ENCODE measurements around the gene INPP5E.

The INPP5E gene

DNA sequence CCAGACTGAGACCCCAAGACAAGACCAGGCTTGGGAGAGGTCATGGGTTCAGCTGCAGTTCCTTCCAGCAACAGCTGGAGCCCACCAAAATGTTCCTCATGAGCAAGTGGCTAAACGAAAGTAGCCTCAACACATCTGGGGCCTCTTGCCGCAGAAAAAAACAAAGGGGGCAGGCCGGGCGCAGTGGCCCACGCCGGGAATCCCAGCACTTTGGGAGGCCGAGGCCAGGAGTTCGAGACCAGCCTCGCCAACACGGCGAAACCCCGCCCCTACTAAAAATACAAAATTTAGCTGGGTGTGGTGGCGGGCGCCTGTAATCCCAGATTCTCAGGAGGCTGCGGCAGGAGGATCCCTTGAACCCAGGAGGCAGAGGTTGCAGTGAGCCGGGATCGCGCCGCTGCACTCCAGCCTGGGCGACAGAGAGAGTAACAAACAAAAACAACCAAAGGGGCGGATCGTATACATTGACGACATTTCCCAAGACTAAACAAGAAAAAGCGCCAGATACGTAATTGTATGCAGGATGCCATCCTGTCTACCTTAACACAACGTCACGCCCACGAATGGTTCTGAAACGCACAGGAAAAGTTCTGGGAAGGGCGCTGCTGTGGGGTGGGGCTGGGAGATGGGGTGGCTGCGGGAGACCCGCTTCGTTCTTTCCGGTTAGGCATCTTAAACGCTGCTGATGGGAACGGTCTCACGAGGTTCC lies 1.7 kb downstream of the INPP5E start:
- no CpG with 5 or more reads among the region's 37 CpGs for WGBS, 2 donors (ENCODE audit: extremely low coverage in 2 of 2, insufficient read length in 2 of 2, insufficient replicate concordance in 1 of 2)
- H4K91ac ChIP-seq (ENCODE audit: low read depth, low read length, poor library complexity): no peak overlapping the region
- peaks cover 25 to 70% of the 10 kb centered on the region in 2 donors for H3K36me3 ChIP-seq (replicated peaks in 1 of 2; ENCODE audit: control insufficient read depth in 2 of 2, insufficient read depth in 2 of 2, low read length in 2 of 2)
- no peaks in the 10 kb centered on the region for H3K9me3 ChIP-seq (replicated peaks in 1 of 2; ENCODE audit: control insufficient read depth in 2 of 2, insufficient read depth in 1 of 2, low read depth in 1 of 2, low read length in 2 of 2)
- peak overlapping the region; percentile 56 for H2AK5ac ChIP-seq (ENCODE audit: low read depth, low read length)
- no peak overlapping the region for H4K8ac ChIP-seq (ENCODE audit: low read depth, low read length)
- peaks cover 8 to 17% of the 10 kb centered on the region in 2 donors for H3K4me1 ChIP-seq (ENCODE audit: control insufficient read depth in 2 of 2, insufficient read depth in 1 of 2, low read depth in 1 of 2, low read length in 2 of 2)
- no peak overlapping the region for H3K27ac ChIP-seq (replicated peaks; ENCODE audit: low read length)
- H2BK12ac ChIP-seq (ENCODE audit: low read length): no peak overlapping the region
- peak overlapping the region; percentile 73 for H3K23ac ChIP-seq (ENCODE audit: low read depth, low read length, poor library complexity)
- no peak overlapping the region for H2BK120ac ChIP-seq (ENCODE audit: low read depth, low read length)
- peaks cover 18% of the 10 kb centered on the region for H3K79me1 ChIP-seq (ENCODE audit: low read depth, low read length)
- no peak overlapping the region for H2BK15ac ChIP-seq (ENCODE audit: low read length)
- peak overlapping the region; percentile 95 for H3K4me2 ChIP-seq (ENCODE audit: insufficient read depth, low read length, poor library complexity, severe bottlenecking)
- peak overlapping the region; percentile 87 to 96 for H3K4me3 ChIP-seq (ENCODE audit: low read length in 2 of 2)
- no peaks in the 10 kb centered on the region for H3K27me3 ChIP-seq (ENCODE audit: control insufficient read depth in 3 of 3, insufficient read depth in 3 of 3, low read depth in 1 of 3, low read length in 3 of 3)
- H2BK5ac ChIP-seq (ENCODE audit: low read length): no peak overlapping the region
- no peak for DNase-seq (ENCODE audit: low spot score)
- H3K4ac ChIP-seq (ENCODE audit: low read length): no peak overlapping the region
- no peak overlapping the region for H3K18ac ChIP-seq (ENCODE audit: low read length)
- H3K14ac ChIP-seq (ENCODE audit: low read length): peak overlapping the region; percentile 38
- H3K9ac ChIP-seq (ENCODE audit: low read depth, low read length, poor library complexity): peak overlapping the region; percentile 92
- H2AFZ ChIP-seq (ENCODE audit: low read length): no peak overlapping the region

DNA sequence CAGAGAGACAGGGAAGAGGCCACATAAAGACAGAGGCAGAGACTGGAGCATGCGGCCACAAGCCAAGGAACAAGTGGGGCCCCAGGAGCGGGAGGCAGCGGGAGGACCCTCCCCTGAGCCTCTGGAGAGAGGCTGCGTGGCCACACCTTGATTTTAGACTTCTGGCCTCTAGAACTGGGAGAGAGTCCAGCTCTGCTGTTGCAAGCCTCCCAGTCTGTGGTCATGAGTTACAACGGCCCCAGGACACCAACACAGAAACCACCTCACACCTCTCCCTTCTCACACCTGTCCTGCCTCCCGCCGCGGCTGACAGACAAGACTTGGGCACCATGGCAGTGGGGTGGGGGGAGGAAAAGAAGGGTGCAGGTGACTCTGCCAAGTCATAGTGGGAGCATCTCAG lies 2.2 kb downstream of the INPP5E start:
- no peak overlapping the region for H2BK5ac ChIP-seq (ENCODE audit: low read length)
- H3K23ac ChIP-seq (ENCODE audit: low read depth, low read length, poor library complexity): peak overlapping the region; percentile 60
- no peak overlapping the region for H3K4ac ChIP-seq (ENCODE audit: low read length)
- H3K4me2 ChIP-seq (ENCODE audit: insufficient read depth, low read length, poor library complexity, severe bottlenecking): peak overlapping the region; percentile 18
- H2AK5ac ChIP-seq (ENCODE audit: low read depth, low read length): peak overlapping the region; percentile 56
- H3K9ac ChIP-seq (ENCODE audit: low read depth, low read length, poor library complexity): peak overlapping the region; percentile 72
- H3K36me3 ChIP-seq (replicated peaks in 1 of 2; ENCODE audit: control insufficient read depth in 2 of 2, insufficient read depth in 2 of 2, low read length in 2 of 2): peaks cover 19 to 70% of the 10 kb centered on the region in 2 donors
- H4K91ac ChIP-seq (ENCODE audit: low read depth, low read length, poor library complexity): no peak overlapping the region
- no CpG with 5 or more reads among the region's 8 CpGs for WGBS, 2 donors (ENCODE audit: extremely low coverage in 2 of 2, insufficient read length in 2 of 2, insufficient replicate concordance in 1 of 2)
- H3K9me3 ChIP-seq (replicated peaks in 1 of 2; ENCODE audit: control insufficient read depth in 2 of 2, insufficient read depth in 1 of 2, low read depth in 1 of 2, low read length in 2 of 2): no peaks in the 10 kb centered on the region
- no peak overlapping the region for H2BK15ac ChIP-seq (ENCODE audit: low read length)
- H2BK12ac ChIP-seq (ENCODE audit: low read length): no peak overlapping the region
- H2AFZ ChIP-seq (ENCODE audit: low read length): no peak overlapping the region
- DNase-seq (ENCODE audit: low spot score): no peak
- no peaks in the 10 kb centered on the region for H3K27me3 ChIP-seq (ENCODE audit: control insufficient read depth in 3 of 3, insufficient read depth in 3 of 3, low read depth in 1 of 3, low read length in 3 of 3)
- H3K14ac ChIP-seq (ENCODE audit: low read length): peak overlapping the region; percentile 38
- H4K8ac ChIP-seq (ENCODE audit: low read depth, low read length): no peak overlapping the region
- no peak overlapping the region for H3K27ac ChIP-seq (replicated peaks; ENCODE audit: low read length)
- H3K18ac ChIP-seq (ENCODE audit: low read length): no peak overlapping the region
- H2BK120ac ChIP-seq (ENCODE audit: low read depth, low read length): no peak overlapping the region
- peaks cover 18% of the 10 kb centered on the region for H3K79me1 ChIP-seq (ENCODE audit: low read depth, low read length)
- peaks cover 8 to 17% of the 10 kb centered on the region in 2 donors for H3K4me1 ChIP-seq (ENCODE audit: control insufficient read depth in 2 of 2, insufficient read depth in 1 of 2, low read depth in 1 of 2, low read length in 2 of 2)
- peak overlapping the region in 1 of 2 donors; percentile 87 for H3K4me3 ChIP-seq (ENCODE audit: low read length in 2 of 2)

DNA sequence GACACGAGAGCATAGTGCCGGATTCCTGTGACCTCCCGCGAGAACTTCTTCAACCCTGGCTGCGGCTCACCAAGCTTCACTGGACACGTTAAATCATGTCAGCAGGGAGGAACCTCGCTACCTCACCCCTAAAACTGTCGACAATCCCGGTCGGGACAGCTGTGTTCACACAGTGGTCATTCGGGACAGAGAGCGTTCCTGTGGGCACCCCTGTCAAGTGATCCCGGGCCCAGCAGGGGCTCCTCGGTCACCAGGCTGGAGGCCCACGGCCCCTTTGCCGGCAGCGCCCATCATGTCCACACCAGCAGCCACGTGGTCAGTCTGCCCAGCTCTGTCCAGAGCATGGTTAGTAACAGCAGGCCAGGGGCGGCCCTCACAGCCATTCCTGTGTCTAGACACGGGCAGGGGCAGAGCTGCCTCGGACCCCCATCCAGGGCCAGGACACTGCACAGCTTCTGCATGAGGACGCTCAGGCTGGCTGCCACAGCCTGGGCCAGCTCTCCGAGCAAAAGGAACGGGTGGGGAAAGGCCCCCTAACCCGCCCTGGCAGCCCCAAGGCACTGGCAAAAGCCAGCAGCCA lies 3.5 kb downstream of the INPP5E start:
- Histone ChIP-seq H3K4me3 (ENCODE audit: low read length in 2 of 2) (no peak overlapping the region), H2AK5ac (ENCODE audit: low read depth, low read length) (no peak overlapping the region)

DNA sequence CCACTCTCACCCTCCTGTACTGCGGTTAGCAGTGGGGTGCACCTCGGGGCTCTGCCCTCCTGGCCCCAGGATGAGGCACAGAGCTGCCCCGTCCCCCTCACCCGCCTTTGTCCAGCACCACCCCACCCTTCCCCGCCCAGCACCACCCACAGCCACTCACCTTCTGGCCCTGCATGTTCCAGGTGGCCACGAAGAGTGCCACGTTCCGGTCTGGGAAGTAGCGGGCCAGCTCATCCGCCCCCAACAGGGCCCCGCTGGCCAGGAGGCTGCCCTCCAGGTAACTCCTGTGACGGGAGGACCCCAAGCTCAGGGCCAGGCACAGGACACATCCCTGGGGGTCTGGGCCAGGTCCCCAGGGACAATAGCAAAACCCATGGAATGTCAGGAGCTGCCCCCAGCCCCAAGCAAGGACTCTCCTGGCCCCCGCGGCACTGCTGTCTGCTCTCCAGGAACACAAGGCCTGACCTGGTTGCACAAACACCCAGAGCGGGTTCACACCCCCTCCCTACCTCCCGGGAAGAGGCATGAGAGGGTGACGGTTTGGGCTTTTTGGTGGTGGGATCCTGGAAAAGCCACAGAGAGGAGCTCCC lies 5.0 kb downstream of the INPP5E start:
- no peak overlapping the region for H4K8ac ChIP-seq (ENCODE audit: low read depth, low read length)
- no CpG with 5 or more reads among the region's 17 CpGs for WGBS, 2 donors (ENCODE audit: extremely low coverage in 2 of 2, insufficient read length in 2 of 2, insufficient replicate concordance in 1 of 2)
- DNase-seq (ENCODE audit: low spot score): no peak
- no peak overlapping the region for H2BK12ac ChIP-seq (ENCODE audit: low read length)
- peaks cover 18% of the 10 kb centered on the region for H3K79me1 ChIP-seq (ENCODE audit: low read depth, low read length)
- no peak overlapping the region for H2BK120ac ChIP-seq (ENCODE audit: low read depth, low read length)
- H3K27ac ChIP-seq (replicated peaks; ENCODE audit: low read length): no peak overlapping the region
- no peak overlapping the region for H4K91ac ChIP-seq (ENCODE audit: low read depth, low read length, poor library complexity)
- peaks cover 8 to 64% of the 10 kb centered on the region in 2 donors for H3K36me3 ChIP-seq (replicated peaks in 1 of 2; ENCODE audit: control insufficient read depth in 2 of 2, insufficient read depth in 2 of 2, low read length in 2 of 2)
- H3K14ac ChIP-seq (ENCODE audit: low read length): no peak overlapping the region
- no peak overlapping the region for H3K23ac ChIP-seq (ENCODE audit: low read depth, low read length, poor library complexity)
- no peak overlapping the region for H3K18ac ChIP-seq (ENCODE audit: low read length)
- H3K27me3 ChIP-seq (ENCODE audit: control insufficient read depth in 3 of 3, insufficient read depth in 3 of 3, low read depth in 1 of 3, low read length in 3 of 3): no peaks in the 10 kb centered on the region
- no peak overlapping the region for H2BK5ac ChIP-seq (ENCODE audit: low read length)
- no peak overlapping the region for H3K4me2 ChIP-seq (ENCODE audit: insufficient read depth, low read length, poor library complexity, severe bottlenecking)
- H3K4me1 ChIP-seq (ENCODE audit: control insufficient read depth in 2 of 2, insufficient read depth in 1 of 2, low read depth in 1 of 2, low read length in 2 of 2): peaks cover 7 to 12% of the 10 kb centered on the region in 2 donors
- H2AFZ ChIP-seq (ENCODE audit: low read length): no peak overlapping the region
- H3K4me3 ChIP-seq (ENCODE audit: low read length in 2 of 2): no peak overlapping the region
- H3K9ac ChIP-seq (ENCODE audit: low read depth, low read length, poor library complexity): no peak overlapping the region
- no peak overlapping the region for H3K4ac ChIP-seq (ENCODE audit: low read length)
- H2AK5ac ChIP-seq (ENCODE audit: low read depth, low read length): no peak overlapping the region
- H3K9me3 ChIP-seq (replicated peaks in 1 of 2; ENCODE audit: control insufficient read depth in 2 of 2, insufficient read depth in 1 of 2, low read depth in 1 of 2, low read length in 2 of 2): no peaks in the 10 kb centered on the region
- no peak overlapping the region for H2BK15ac ChIP-seq (ENCODE audit: low read length)

More for the DNA sequence above, 3.5 kb downstream of the INPP5E start:
- Histone ChIP-seq H3K27me3 (ENCODE audit: control insufficient read depth in 3 of 3, insufficient read depth in 3 of 3, low read depth in 1 of 3, low read length in 3 of 3) (no peaks in the 10 kb centered on the region), H2BK5ac (ENCODE audit: low read length) (no peak overlapping the region), H3K79me1 (ENCODE audit: low read depth, low read length) (peaks cover 18% of the 10 kb centered on the region), H3K4me1 (ENCODE audit: control insufficient read depth in 2 of 2, insufficient read depth in 1 of 2, low read depth in 1 of 2, low read length in 2 of 2) (peaks cover 8 to 17% of the 10 kb centered on the region in 2 donors), H4K8ac (ENCODE audit: low read depth, low read length) (no peak overlapping the region), H3K9ac (ENCODE audit: low read depth, low read length, poor library complexity) (peak overlapping the region; percentile 70), H3K4me2 (ENCODE audit: insufficient read depth, low read length, poor library complexity, severe bottlenecking) (no peak overlapping the region), H3K14ac (ENCODE audit: low read length) (no peak overlapping the region), H2BK120ac (ENCODE audit: low read depth, low read length) (no peak overlapping the region), H3K18ac (ENCODE audit: low read length) (no peak overlapping the region), H3K9me3 (replicated peaks in 1 of 2; ENCODE audit: control insufficient read depth in 2 of 2, insufficient read depth in 1 of 2, low read depth in 1 of 2, low read length in 2 of 2) (no peaks in the 10 kb centered on the region), H2AFZ (ENCODE audit: low read length) (no peak overlapping the region), H3K23ac (ENCODE audit: low read depth, low read length, poor library complexity) (no peak overlapping the region), H4K91ac (ENCODE audit: low read depth, low read length, poor library complexity) (no peak overlapping the region), H2BK15ac (ENCODE audit: low read length) (no peak overlapping the region), H3K4ac (ENCODE audit: low read length) (no peak overlapping the region), H3K36me3 (replicated peaks in 1 of 2; ENCODE audit: control insufficient read depth in 2 of 2, insufficient read depth in 2 of 2, low read length in 2 of 2) (peaks cover 12 to 65% of the 10 kb centered on the region in 2 donors), H2BK12ac (ENCODE audit: low read length) (no peak overlapping the region), H3K27ac (replicated peaks; ENCODE audit: low read length) (no peak overlapping the region)
- no CpG with 5 or more reads among the region's 25 CpGs for WGBS, 2 donors (ENCODE audit: extremely low coverage in 2 of 2, insufficient read length in 2 of 2, insufficient replicate concordance in 1 of 2)
- DNase-seq (ENCODE audit: low spot score): no peak

Measured in neuronal stem cell (in vitro differentiated cells).